H9 (cell line): Measurements from ENCODE around the gene CCDC174. TPM values are rescaled to one million over a fixed set of nuclear protein-coding genes. Genes with fewer than 3 reads are reported as not detected.

Experiments used
- DNase-seq: peaks from one replicate; pipeline ENCODE4 v3.0.0-alpha.2; 2017
- H2AFZ ChIP-seq: one replicate; pipeline ENCODE4 v1.6.1; 2013; ENCODE audit warnings: mild to moderate bottlenecking, low read length, control low read depth, moderate library complexity
- H2AK5ac ChIP-seq: 2 replicates; pipeline ENCODE4 v1.6.1; 2013; ENCODE audit warnings: low read length, control low read depth, mixed read lengths; ENCODE audit not compliant: insufficient read length
- H2BK120ac ChIP-seq: one replicate; pipeline ENCODE4 v1.6.1; 2013; ENCODE audit warnings: low read depth, mild to moderate bottlenecking, low read length, control low read depth, inconsistent platforms; ENCODE audit not compliant: poor library complexity, severe bottlenecking
- H2BK12ac ChIP-seq: 2 replicates; pipeline ENCODE4 v1.6.1; 2013; ENCODE audit warnings: low read length, control low read depth, mixed read lengths, low read depth; ENCODE audit not compliant: insufficient read length
- H2BK15ac ChIP-seq: 2 replicates; pipeline ENCODE4 v1.6.1; 2013; ENCODE audit warnings: low read depth, low read length, control low read depth
- H2BK20ac ChIP-seq: one replicate; pipeline ENCODE4 v1.6.1; 2013; ENCODE audit warnings: low read depth, mild to moderate bottlenecking, low read length, control low read depth, inconsistent platforms; ENCODE audit not compliant: poor library complexity, severe bottlenecking
- H2BK5ac ChIP-seq: 2 replicates; pipeline ENCODE4 v1.6.1; 2013; ENCODE audit warnings: low read length, control low read depth, mixed read lengths; ENCODE audit not compliant: insufficient read length
- H3K14ac ChIP-seq: 2 replicates; pipeline ENCODE4 v1.6.1; 2013; ENCODE audit warnings: low read length, control low read depth; ENCODE audit not compliant: insufficient read depth
- H3K18ac ChIP-seq: 2 replicates; pipeline ENCODE4 v1.6.1; 2013; ENCODE audit warnings: low read depth, mild to moderate bottlenecking, mixed read lengths, low read length, control low read depth; ENCODE audit not compliant: insufficient read length
- H3K23ac ChIP-seq: 2 replicates; pipeline ENCODE4 v1.6.1; 2013; ENCODE audit warnings: low read length, control low read depth, mixed read lengths, low read depth; ENCODE audit not compliant: insufficient read length
- H3K23me2 ChIP-seq: 2 replicates; pipeline ENCODE4 v1.6.1; 2013; ENCODE audit warnings: low read depth, mild to moderate bottlenecking, mixed read lengths, low read length, control low read depth; ENCODE audit not compliant: insufficient read length, poor library complexity, severe bottlenecking
- H3K27ac ChIP-seq: 2 replicates; pipeline ENCODE4 v1.5.1; 2013; ENCODE audit warnings: low read length, control low read depth, mixed read lengths, low read depth; ENCODE audit not compliant: insufficient read length
- H3K27me3 ChIP-seq: 2 replicates; pipeline ENCODE4 v1.6.1; 2013; ENCODE audit warnings: low read length, control low read depth, inconsistent platforms; ENCODE audit not compliant: insufficient read depth
- H3K4ac ChIP-seq: 2 replicates; pipeline ENCODE4 v1.6.1; 2013; ENCODE audit warnings: low read depth, mild to moderate bottlenecking, control low read depth, inconsistent platforms, low read length, moderate library complexity
- H3K4me1 ChIP-seq: 2 replicates; pipeline ENCODE4 v1.6.1; 2013; ENCODE audit warnings: low read length, control low read depth, inconsistent platforms; ENCODE audit not compliant: insufficient read depth
- H3K4me2 ChIP-seq: 2 replicates; pipeline ENCODE4 v1.6.1; 2013; ENCODE audit warnings: low read length, control low read depth, mixed read lengths; ENCODE audit not compliant: insufficient read length, insufficient read depth
- H3K56ac ChIP-seq: 2 replicates; pipeline ENCODE4 v1.6.1; 2013; ENCODE audit warnings: low read depth, mild to moderate bottlenecking, mixed read lengths, low read length, control low read depth; ENCODE audit not compliant: insufficient read length
- H3K79me1 ChIP-seq: 2 replicates; pipeline ENCODE4 v1.6.1; 2013; ENCODE audit warnings: low read depth, mild to moderate bottlenecking, moderate library complexity, low read length, control low read depth, inconsistent platforms; ENCODE audit not compliant: insufficient read depth, poor library complexity, severe bottlenecking
- H3K79me2 ChIP-seq: 2 replicates; pipeline ENCODE4 v1.6.1; 2013; ENCODE audit warnings: low read length, control low read depth, inconsistent platforms; ENCODE audit not compliant: insufficient read depth
- H3K9ac ChIP-seq: 2 replicates; pipeline ENCODE4 v1.6.1; 2013; ENCODE audit warnings: low read length, control low read depth, mixed read lengths; ENCODE audit not compliant: insufficient read length; ENCODE audit errors: extremely low read depth
- H3K9me3 ChIP-seq: one replicate; pipeline ENCODE4 v1.6.1; 2013; ENCODE audit warnings: low read depth, low read length, inconsistent platforms; ENCODE audit not compliant: control insufficient read depth
- H3T11ph ChIP-seq: one replicate; pipeline ENCODE4 v1.6.1; 2013; ENCODE audit warnings: mild to moderate bottlenecking, low read length, control low read depth, inconsistent platforms
- H4K20me1 ChIP-seq: one replicate; pipeline ENCODE4 v1.6.1; 2013; ENCODE audit not compliant: control insufficient read depth, insufficient read length, insufficient read depth
- H4K5ac ChIP-seq: 2 replicates; pipeline ENCODE4 v1.6.1; 2013; ENCODE audit warnings: low read depth, mild to moderate bottlenecking, mixed read lengths, low read length, control low read depth; ENCODE audit not compliant: insufficient read length
- H4K8ac ChIP-seq: replicated peaks from 2 replicates; pipeline ENCODE4 v1.6.1; 2013; ENCODE audit warnings: low read length, control low read depth, mixed read lengths, low read depth; ENCODE audit not compliant: insufficient read length
- H4K91ac ChIP-seq: 2 replicates; pipeline ENCODE4 v1.6.1; 2013; ENCODE audit warnings: low read depth, mild to moderate bottlenecking, moderate library complexity, mixed read lengths, low read length, control low read depth; ENCODE audit not compliant: insufficient read length
- H3K27ac Mint-ChIP-seq, 3 experiments: 2 replicates in 2 of 3; 3 replicates in 1 of 3; pipeline ENCODE4 v1.8.0; 2020 to 2021; ENCODE audit warnings: mixed read lengths in 3 of 3, mild to moderate bottlenecking in 1 of 3, moderate library complexity in 1 of 3
- H3K27me3 Mint-ChIP-seq: 2 replicates; pipeline ENCODE4 v1.8.0; 2021; ENCODE audit warnings: low read depth, mild to moderate bottlenecking, moderate library complexity, mixed read lengths
- H3K36me3 Mint-ChIP-seq, 3 experiments: 2 replicates in 2 of 3; 3 replicates in 1 of 3; pipeline ENCODE4 v1.8.0; 2020 to 2021; ENCODE audit warnings: low read depth in 3 of 3, mixed read lengths in 3 of 3; ENCODE audit not compliant: insufficient read depth in 1 of 3
- H3K4me1 Mint-ChIP-seq, 2 experiments: 2 replicates each; pipeline ENCODE4 v1.8.0; 2020; ENCODE audit warnings: mixed read lengths in 2 of 2
- H3K4me3 Mint-ChIP-seq, 2 experiments: 2 replicates in 1 of 2; 3 replicates in 1 of 2; pipeline ENCODE4 v1.8.0; 2020 to 2021; ENCODE audit warnings: mild to moderate bottlenecking in 2 of 2, mixed read lengths in 2 of 2, moderate library complexity in 1 of 2
- H3K9me3 Mint-ChIP-seq, 2 experiments: 2 replicates in 1 of 2; 3 replicates in 1 of 2; pipeline ENCODE4 v1.8.0; 2020; ENCODE audit warnings: mild to moderate bottlenecking in 2 of 2, mixed read lengths in 2 of 2, moderate library complexity in 1 of 2
- WGBS: extraction: QIAGEN DNeasy Blood & Tissue Kit; methylation state at CpG from one replicate; pipeline ENCODE4 v1.1.7; 2013; ENCODE audit warnings: missing lambda C conversion rate, low lambda C conversion rate, mixed read lengths; ENCODE audit not compliant: insufficient read length; ENCODE audit errors: extremely low coverage; 5-methylcytosine and 5-hydroxymethylcytosine counted together
- total RNA-seq: library from RNA; stranded (reverse); gene quantifications from 2 replicates; pipeline ENCODE4 v1.2.1, GENCODE V29; 2021
- TF ChIP-seq, protein P1 (sequence below): fragments of 200-600 bp; sonication (generic); conservative IDR thresholded peaks from 3 replicates; pipeline ENCODE4 v1.8.0; 2021; ENCODE audit warnings: antibody characterized with exemption, mild to moderate bottlenecking

The CCDC174 gene
- total RNA-seq, 1 experiment from 2014 or later = 15.2 TPM

GRCh38 chr3:14617508-14618023 is 34.0 kb upstream of the CCDC174 start:
- H3K36me3 Mint-ChIP-seq = no peaks in the 10 kb centered on the region
- Histone ChIP-seq H3K9ac (no peak overlapping the region), H3K79me1 (no peaks in the 10 kb centered on the region), H3K23ac (no peak overlapping the region), H2AK5ac (no peak overlapping the region), H3K27me3 (no peaks in the 10 kb centered on the region), H2BK15ac (no peak overlapping the region), H4K8ac (no peak overlapping the region), H4K91ac (no peak overlapping the region), H3K4me2 (no peak overlapping the region), H3K4me1 (no peaks in the 10 kb centered on the region; the same call in 1 of the 2 replicates), H3K18ac (no peak overlapping the region), H4K20me1 (no peaks in the 10 kb centered on the region), H2BK20ac (no peak overlapping the region), H3K56ac (no peak overlapping the region), H3K9me3 (no peaks in the 10 kb centered on the region), H2AFZ (no peak overlapping the region), H3K4ac (no peak overlapping the region), H4K5ac (no peak overlapping the region), H3T11ph (no peak overlapping the region), H2BK12ac (no peak overlapping the region), H3K79me2 (no peaks in the 10 kb centered on the region), H3K23me2 (no peaks in the 10 kb centered on the region), H3K27ac (no peak overlapping the region), H2BK5ac (no peak overlapping the region), H3K14ac (no peak overlapping the region), H2BK120ac (no peak overlapping the region)
- no peaks in the 10 kb centered on the region for H3K9me3 Mint-ChIP-seq
- peaks cover 13% of the 10 kb centered on the region for H3K27me3 Mint-ChIP-seq
- no peak overlapping the region for H3K27ac Mint-ChIP-seq
- H3K4me3 Mint-ChIP-seq = no peak overlapping the region
- no peak for DNase-seq
- TF ChIP-seq, protein P1, sequence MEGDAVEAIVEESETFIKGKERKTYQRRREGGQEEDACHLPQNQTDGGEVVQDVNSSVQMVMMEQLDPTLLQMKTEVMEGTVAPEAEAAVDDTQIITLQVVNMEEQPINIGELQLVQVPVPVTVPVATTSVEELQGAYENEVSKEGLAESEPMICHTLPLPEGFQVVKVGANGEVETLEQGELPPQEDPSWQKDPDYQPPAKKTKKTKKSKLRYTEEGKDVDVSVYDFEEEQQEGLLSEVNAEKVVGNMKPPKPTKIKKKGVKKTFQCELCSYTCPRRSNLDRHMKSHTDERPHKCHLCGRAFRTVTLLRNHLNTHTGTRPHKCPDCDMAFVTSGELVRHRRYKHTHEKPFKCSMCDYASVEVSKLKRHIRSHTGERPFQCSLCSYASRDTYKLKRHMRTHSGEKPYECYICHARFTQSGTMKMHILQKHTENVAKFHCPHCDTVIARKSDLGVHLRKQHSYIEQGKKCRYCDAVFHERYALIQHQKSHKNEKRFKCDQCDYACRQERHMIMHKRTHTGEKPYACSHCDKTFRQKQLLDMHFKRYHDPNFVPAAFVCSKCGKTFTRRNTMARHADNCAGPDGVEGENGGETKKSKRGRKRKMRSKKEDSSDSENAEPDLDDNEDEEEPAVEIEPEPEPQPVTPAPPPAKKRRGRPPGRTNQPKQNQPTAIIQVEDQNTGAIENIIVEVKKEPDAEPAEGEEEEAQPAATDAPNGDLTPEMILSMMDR = no peak
- WGBS = no CpG with 5 or more reads among the region's 6 CpGs
- peaks cover 22 to 29% of the 10 kb centered on the region in 2 experiments for H3K4me1 Mint-ChIP-seq
